ENCODE measurements around the gene TRAF1. TPM values are rescaled to one million over a fixed set of nuclear protein-coding genes. Genes with fewer than 3 reads are reported as not detected.

Gene TRAF1, protein sequence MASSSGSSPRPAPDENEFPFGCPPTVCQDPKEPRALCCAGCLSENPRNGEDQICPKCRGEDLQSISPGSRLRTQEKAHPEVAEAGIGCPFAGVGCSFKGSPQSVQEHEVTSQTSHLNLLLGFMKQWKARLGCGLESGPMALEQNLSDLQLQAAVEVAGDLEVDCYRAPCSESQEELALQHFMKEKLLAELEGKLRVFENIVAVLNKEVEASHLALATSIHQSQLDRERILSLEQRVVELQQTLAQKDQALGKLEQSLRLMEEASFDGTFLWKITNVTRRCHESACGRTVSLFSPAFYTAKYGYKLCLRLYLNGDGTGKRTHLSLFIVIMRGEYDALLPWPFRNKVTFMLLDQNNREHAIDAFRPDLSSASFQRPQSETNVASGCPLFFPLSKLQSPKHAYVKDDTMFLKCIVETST
- total RNA-seq: 1.6 and 17.9 TPM in 2 replicates

GRCh38 chr9:120926397-120926928 lies at the start of gene TRAF1:
TSS of gene TRAF1 (minus strand) at chr9:120926796. CDS start at chr9:120926075, 721 bp downstream.

DNA sequence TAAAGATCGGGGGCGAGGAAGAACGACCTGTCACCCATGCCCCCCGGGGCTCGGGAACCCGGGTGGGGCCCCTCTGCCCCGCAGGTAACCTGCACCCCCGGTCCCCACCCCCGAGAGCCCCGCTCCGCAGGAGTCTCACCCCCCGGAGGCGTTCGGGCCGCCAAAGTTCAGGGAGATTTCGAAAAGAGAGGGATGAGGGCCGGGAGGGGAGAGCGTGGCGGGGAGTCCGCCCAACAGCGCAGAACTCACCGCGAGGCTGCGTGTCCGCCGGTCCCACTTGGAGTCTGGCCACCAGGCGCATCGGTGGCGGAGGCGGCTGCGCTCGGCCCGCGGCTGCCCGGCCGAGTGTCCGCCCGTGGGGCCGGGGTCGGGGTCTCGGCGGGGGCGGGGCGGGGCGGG lies 49.8 kb downstream of the TRAF1 start, which contains the start of gene PHF19:
Gene PHF19, minus strand, starts transcription at position 347 of the 399 bp plus-strand sequence. CDS start 2,447 bp downstream, outside the sequence.

Other genes starting within 250 kb of the TRAF1 start
- 9.1 and 9.6 TPM in 2 replicates for gene MEGF9, start 212.3 kb downstream of the TRAF1 start, total RNA-seq
- 22.3 and 42.8 TPM in 2 replicates for gene FBXW2, start 133.4 kb downstream of the TRAF1 start, total RNA-seq
- 15.2 and 23.9 TPM in 2 replicates for gene PSMD5, start 83.9 kb downstream of the TRAF1 start, total RNA-seq
- 34.5 and 34.8 TPM in 2 replicates for gene PHF19, start 49.6 kb downstream of the TRAF1 start, total RNA-seq
- gene C5, start 123.5 kb upstream of the TRAF1 start, total RNA-seq: 2.1 and 2.3 TPM in 2 replicates
- 10.2 and 14.4 TPM in 2 replicates for gene CNTRL, start 148.2 kb upstream of the TRAF1 start, total RNA-seq

Data from bladder microvascular endothelial cell (primary cell).